ENCODE measurements around the gene NECTIN4. TPM values are rescaled to one million over a fixed set of nuclear protein-coding genes. Genes with fewer than 3 reads are reported as not detected.

Gene NECTIN4
- total RNA-seq, 4 donors from 2014 or later = 52.7 to 161 (median 96.2) TPM

- 60 to 77% methylated on average over 7 to 10 of the region's 10 CpGs for WGBS, 2 donors
- DNase-seq = no peak
- TF ChIP-seq, protein P1, sequence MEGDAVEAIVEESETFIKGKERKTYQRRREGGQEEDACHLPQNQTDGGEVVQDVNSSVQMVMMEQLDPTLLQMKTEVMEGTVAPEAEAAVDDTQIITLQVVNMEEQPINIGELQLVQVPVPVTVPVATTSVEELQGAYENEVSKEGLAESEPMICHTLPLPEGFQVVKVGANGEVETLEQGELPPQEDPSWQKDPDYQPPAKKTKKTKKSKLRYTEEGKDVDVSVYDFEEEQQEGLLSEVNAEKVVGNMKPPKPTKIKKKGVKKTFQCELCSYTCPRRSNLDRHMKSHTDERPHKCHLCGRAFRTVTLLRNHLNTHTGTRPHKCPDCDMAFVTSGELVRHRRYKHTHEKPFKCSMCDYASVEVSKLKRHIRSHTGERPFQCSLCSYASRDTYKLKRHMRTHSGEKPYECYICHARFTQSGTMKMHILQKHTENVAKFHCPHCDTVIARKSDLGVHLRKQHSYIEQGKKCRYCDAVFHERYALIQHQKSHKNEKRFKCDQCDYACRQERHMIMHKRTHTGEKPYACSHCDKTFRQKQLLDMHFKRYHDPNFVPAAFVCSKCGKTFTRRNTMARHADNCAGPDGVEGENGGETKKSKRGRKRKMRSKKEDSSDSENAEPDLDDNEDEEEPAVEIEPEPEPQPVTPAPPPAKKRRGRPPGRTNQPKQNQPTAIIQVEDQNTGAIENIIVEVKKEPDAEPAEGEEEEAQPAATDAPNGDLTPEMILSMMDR (IDR thresholded peaks at IDR 0.05) = no peak
- no peak for TF ChIP-seq POLR2A (IDR thresholded peaks at IDR 0.05)
- Histone ChIP-seq H3K4me3 (peak overlapping the region; percentile 28 to 65 (median 57)), H3K27me3 (peaks cover 0 to 7% (median 0%) of the 10 kb centered on the region in 4 donors), H3K4me1 (peaks cover 33 to 86% (median 34%) of the 10 kb centered on the region in 3 donors), H3K9me3 (no peaks in the 10 kb centered on the region), H3K36me3 (peaks cover 0 to 13% (median 0%) of the 10 kb centered on the region in 3 donors), H3K27ac (peak overlapping the region; percentile 89 to 97 (median 94))
- intact Hi-C loops (cut with DNase I) = no loop called here
These were observed 5.4 kb downstream of the NECTIN4 start for GRCh38 chr1:161083748-161084596.

- H3K27me3 ChIP-seq = peaks cover 0 to 7% (median 0%) of the 10 kb centered on the region in 4 donors
- peak overlapping the region in 3 of 4 donors; percentile 22 to 64 (median 28) for H3K4me3 ChIP-seq
- 42 to 67% methylated on average over 3 to 8 of the region's 8 CpGs for WGBS, 2 donors
- H3K4me1 ChIP-seq = peaks cover 33 to 87% (median 34%) of the 10 kb centered on the region in 3 donors
- peak; percentile 41 for DNase-seq
- intact Hi-C loops (cut with DNase I) = no loop called here
- no peaks in the 10 kb centered on the region for H3K9me3 ChIP-seq
- TF ChIP-seq, protein P1 (IDR thresholded peaks at IDR 0.05) = peak in 2 of 6 experiments; percentile 3 to 24
- peak in 1 of 4 donors; percentile 11 for TF ChIP-seq POLR2A (IDR thresholded peaks at IDR 0.05)
- peak overlapping the region; percentile 89 to 97 (median 94) for H3K27ac ChIP-seq
- H3K36me3 ChIP-seq = peaks cover 0 to 21% (median 0%) of the 10 kb centered on the region in 3 donors
These were observed 6.2 kb downstream of the NECTIN4 start for GRCh38 chr1:161082996-161083747.

- Histone ChIP-seq H3K9me3 (no peaks in the 10 kb centered on the region), H3K36me3 (peaks cover 0 to 26% (median under 1%) of the 10 kb centered on the region in 3 donors), H3K4me1 (peaks cover 33 to 90% (median 34%) of the 10 kb centered on the region in 3 donors), H3K27me3 (peaks cover 0 to 7% (median 0%) of the 10 kb centered on the region in 4 donors), H3K27ac (peak overlapping the region; percentile 89 to 97 (median 94)), H3K4me3 (peak overlapping the region in 3 of 4 donors; percentile 22 to 64 (median 28))
- intact Hi-C loops (cut with DNase I) = no loop called here
- 39 to 53% methylated on average over 2 of the region's 2 CpGs for WGBS, 2 donors
- DNase-seq = no peak
- TF ChIP-seq, protein P1 (IDR thresholded peaks at IDR 0.05) = no peak
- TF ChIP-seq POLR2A (IDR thresholded peaks at IDR 0.05) = no peak
These were observed 6.9 kb downstream of the NECTIN4 start for GRCh38 chr1:161082483-161082882.

GRCh38 chr1:161081519-161081918, 7.8 kb downstream of the NECTIN4 start:
- TF ChIP-seq, protein P1 (IDR thresholded peaks at IDR 0.05) = no peak
- no peak for TF ChIP-seq POLR2A (IDR thresholded peaks at IDR 0.05)
- Histone ChIP-seq H3K4me3 (peak overlapping the region in 1 of 4 donors; percentile 64), H3K36me3 (peaks cover 0 to 35% (median 5%) of the 10 kb centered on the region in 3 donors), H3K27me3 (peaks cover 0 to 7% (median 0%) of the 10 kb centered on the region in 4 donors), H3K9me3 (no peaks in the 10 kb centered on the region), H3K4me1 (peaks cover 33 to 95% (median 34%) of the 10 kb centered on the region in 3 donors), H3K27ac (peak overlapping the region; percentile 89 to 97 (median 94))
- DNase-seq = no peak
- 66 to 70% methylated on average over 5 of the region's 5 CpGs for WGBS, 2 donors
- intact Hi-C loops (cut with DNase I) = no loop called here

Data from esophagus squamous epithelium (tissue), 5 donors.